RPMI8226 (cell line): ENCODE data around the gene FKTN.

ENCODE experiments used
- DNase-seq: peaks from one replicate; pipeline ENCODE4 v3.0.0-alpha.2; 2015

Gene FKTN

DNA sequence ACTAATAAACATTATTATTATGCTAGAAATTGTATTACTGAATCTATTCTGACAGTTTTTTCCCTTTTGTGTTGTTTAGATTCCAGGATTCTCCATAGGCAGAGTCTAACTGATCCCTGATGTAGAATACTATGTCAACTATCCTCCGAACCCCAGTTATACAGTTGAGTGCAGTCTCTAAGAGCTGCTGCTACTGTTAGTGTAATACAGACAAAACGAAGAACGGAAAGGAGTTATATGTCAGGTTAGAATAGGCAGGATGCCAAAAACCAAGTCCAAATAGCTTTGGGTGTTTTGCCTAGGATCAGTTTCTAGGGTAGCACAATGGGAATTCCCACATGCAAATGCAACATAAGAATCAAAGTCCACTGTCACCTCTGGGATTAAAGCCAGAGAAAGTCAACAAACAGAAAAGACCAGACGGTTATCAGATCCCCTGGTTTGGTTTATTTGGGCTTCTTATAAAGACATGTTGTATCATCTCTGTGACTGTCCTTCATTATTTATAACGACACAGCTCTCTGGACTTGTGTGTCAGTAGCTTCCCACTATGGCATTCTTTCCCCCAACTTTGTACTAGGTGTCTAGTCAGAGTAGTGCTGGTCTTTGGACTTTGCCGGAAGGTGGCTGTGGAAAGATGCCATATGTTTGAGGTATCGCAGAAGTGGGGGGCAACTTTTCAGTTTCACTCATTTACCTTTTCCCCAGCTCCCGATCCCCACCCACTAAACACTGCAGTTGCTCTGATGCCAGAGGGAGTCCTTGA is 121.5 kb downstream of the FKTN start:
- no peak for DNase-seq

DNA sequence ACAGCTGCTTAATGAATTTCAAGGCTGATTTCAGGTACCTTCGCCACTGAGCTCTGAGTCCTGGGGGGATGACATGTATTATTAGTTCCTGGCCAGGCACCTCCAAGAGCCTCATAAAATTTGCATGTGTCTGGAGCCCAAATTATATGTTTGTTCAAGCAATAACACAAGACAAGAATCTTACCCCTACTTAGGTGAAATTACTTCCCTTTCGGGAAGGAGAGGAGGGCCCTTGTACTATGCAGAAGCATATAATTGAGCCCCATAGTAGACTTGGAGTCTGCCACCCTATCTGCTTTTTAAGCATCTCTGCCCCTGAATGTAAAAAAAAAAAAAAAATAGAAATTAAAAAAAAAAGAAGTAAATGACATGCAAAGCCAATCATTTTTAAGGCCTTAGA is 123.4 kb downstream of the FKTN start:
- no peak for DNase-seq

DNA sequence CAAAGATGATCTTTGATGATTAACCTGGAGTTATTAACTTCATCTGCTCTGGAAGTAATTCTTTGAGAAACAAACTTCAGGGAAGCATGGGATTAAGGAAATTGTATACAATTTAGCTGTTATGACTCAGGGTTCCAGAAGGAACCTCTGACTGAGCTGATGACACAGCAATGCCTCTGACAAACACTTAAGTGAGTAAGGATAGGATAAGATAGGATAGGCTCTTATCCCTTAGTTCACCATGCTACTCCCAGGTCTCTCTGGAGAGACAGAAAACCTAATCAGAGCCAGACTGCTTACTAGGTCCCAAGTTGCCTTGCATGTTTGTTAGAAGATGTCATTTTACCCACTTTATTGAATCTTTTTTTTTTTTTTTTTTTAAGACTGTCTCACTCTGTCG is 123.8 kb downstream of the FKTN start:
- no peak for DNase-seq

DNA sequence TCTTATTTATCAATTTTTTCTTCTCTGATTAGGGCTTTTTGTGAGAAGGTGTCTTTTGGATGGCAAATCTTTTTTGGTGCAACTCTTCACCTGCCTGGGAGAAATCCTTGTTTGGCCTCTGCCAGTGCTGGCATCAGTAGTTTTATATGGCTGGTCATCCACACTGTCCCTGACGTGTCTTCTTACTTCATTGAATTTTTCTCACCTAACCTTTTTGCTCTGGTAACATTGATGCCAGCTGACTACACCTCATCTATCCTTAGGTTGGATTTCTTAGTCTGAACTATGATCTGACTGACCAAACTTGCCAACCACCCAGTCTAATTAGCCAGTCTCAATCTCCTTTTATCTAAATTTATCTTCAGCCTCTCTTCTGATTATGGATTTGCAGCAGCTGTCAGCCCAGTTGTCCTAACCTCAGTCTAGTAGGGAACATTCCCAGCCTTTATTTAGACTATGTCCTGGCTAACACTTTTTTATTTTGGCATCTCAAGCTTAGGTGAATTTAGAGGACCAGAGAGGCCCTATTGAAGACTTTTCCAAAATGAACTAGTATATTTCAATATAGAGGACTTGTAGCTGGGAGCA is 125.9 kb downstream of the FKTN start:
- DNase-seq = no peak

DNA sequence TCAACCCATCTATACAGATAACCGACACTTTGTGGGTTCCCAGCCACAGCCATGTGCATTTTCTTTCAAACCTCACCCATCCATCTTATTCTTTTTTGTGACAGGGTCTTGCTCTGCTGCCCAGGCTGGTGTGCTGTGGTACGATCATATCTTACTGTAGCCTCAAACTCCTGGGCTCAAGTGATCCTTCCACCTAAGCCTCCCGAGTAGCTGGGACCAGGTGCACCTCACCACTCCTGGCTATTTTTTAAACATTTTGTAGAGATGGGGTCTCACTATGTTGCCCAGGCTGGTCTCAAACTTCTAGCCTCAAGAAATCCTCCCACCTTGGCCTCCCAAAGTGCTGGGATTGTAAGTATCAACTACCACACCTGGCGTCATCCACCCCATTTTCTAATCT is 129.0 kb downstream of the FKTN start:
- no peak for DNase-seq
